ENCODE results near the gene TRERF1.

The TRERF1 gene

GRCh38 chr6:42341771-42342553 lies 109.8 kb downstream of the TRERF1 start:
- TF ChIP-seq CTCF (IDR thresholded peaks at IDR 0.05; ENCODE audit: extremely low read depth, missing control alignments) = no peak
- DNase-seq (ENCODE audit: low spot score) = no peak

GRCh38 chr6:42341221-42341620 lies 110.5 kb downstream of the TRERF1 start:
- no peak for TF ChIP-seq CTCF (IDR thresholded peaks at IDR 0.05; ENCODE audit: extremely low read depth, missing control alignments)
- DNase-seq (ENCODE audit: low spot score) = no peak

- no peak for TF ChIP-seq CTCF (IDR thresholded peaks at IDR 0.05; ENCODE audit: extremely low read depth, missing control alignments)
- no peak for DNase-seq (ENCODE audit: low spot score)
Observed at GRCh38 chr6:42340511-42340910, 111.2 kb downstream of the TRERF1 start.

GRCh38 chr6:42339991-42340401 lies 111.7 kb downstream of the TRERF1 start:
- DNase-seq (ENCODE audit: low spot score) = peak; percentile 65
- no peak for TF ChIP-seq CTCF (IDR thresholded peaks at IDR 0.05; ENCODE audit: extremely low read depth, missing control alignments)

- no peak for TF ChIP-seq CTCF (IDR thresholded peaks at IDR 0.05; ENCODE audit: extremely low read depth, missing control alignments)
- DNase-seq (ENCODE audit: low spot score) = no peak
Observed at GRCh38 chr6:42338744-42339222, 112.9 kb downstream of the TRERF1 start.

GRCh38 chr6:42337985-42338743 lies 113.6 kb downstream of the TRERF1 start:
- DNase-seq (ENCODE audit: low spot score) = no peak
- TF ChIP-seq CTCF (IDR thresholded peaks at IDR 0.05; ENCODE audit: extremely low read depth, missing control alignments) = no peak

- no peak for DNase-seq (ENCODE audit: low spot score)
- TF ChIP-seq CTCF (IDR thresholded peaks at IDR 0.05; ENCODE audit: extremely low read depth, missing control alignments) = no peak
Observed at GRCh38 chr6:42336431-42336830, 115.3 kb downstream of the TRERF1 start.
